Smooth muscle cell (in vitro differentiated cells): ENCODE measurements around the gene CASD1. TPM values are rescaled to one million over a fixed set of nuclear protein-coding genes. Genes with fewer than 3 reads are reported as not detected.

Source experiments
- DNase-seq: peaks from one replicate; lab custom pipeline; 2025; ENCODE audit not compliant: unreplicated experiment; lab: John Stamatoyannopoulos, UW
- H2AFZ ChIP-seq: fragments of 200-600 bp; sonication (generic); 2 replicates; pipeline ENCODE4 v1.6.0; 2016; ENCODE audit warnings: antibody characterized with exemption, low read depth, mild to moderate bottlenecking
- H3F3A ChIP-seq: fragments of 200-600 bp; sonication (generic); 2 replicates; pipeline ENCODE4 v1.6.0; 2017; ENCODE audit warnings: antibody characterized with exemption, low read depth
- H3K27ac ChIP-seq: fragments of 200-600 bp; sonication (generic); 2 replicates; pipeline ENCODE4 v1.5.1; 2016; ENCODE audit warnings: low read depth, mild to moderate bottlenecking
- H3K27me3 ChIP-seq: fragments of 200-600 bp; sonication (generic); 2 replicates; pipeline ENCODE4 v1.6.1; 2016; ENCODE audit warnings: low read depth, mild to moderate bottlenecking
- H3K36me3 ChIP-seq: fragments of 200-600 bp; sonication (generic); 2 replicates; pipeline ENCODE4 v1.5.1; 2016; ENCODE audit warnings: low read depth
- H3K4me1 ChIP-seq: fragments of 200-600 bp; sonication (generic); 2 replicates; pipeline ENCODE4 v1.5.1; 2016; ENCODE audit warnings: low read depth
- H3K4me2 ChIP-seq: fragments of 200-600 bp; sonication (generic); 2 replicates; pipeline ENCODE4 v1.6.0; 2016; ENCODE audit warnings: mild to moderate bottlenecking
- H3K4me3 ChIP-seq: fragments of 200-600 bp; sonication (generic); 2 replicates; pipeline ENCODE4 v1.5.1; 2016; ENCODE audit warnings: mild to moderate bottlenecking
- H3K79me2 ChIP-seq: fragments of 200-600 bp; sonication (generic); 2 replicates; pipeline ENCODE4 v1.6.0; 2016; ENCODE audit warnings: low read depth, mild to moderate bottlenecking
- H3K9ac ChIP-seq: fragments of 200-600 bp; sonication (generic); 2 replicates; pipeline ENCODE4 v1.6.0; 2016; ENCODE audit warnings: low read depth
- H3K9me3 ChIP-seq: fragments of 200-600 bp; sonication (generic); replicated peaks from 2 replicates; pipeline ENCODE4 v1.5.1; 2016; ENCODE audit warnings: low read depth
- H4K20me1 ChIP-seq: fragments of 200-600 bp; sonication (generic); 2 replicates; pipeline ENCODE4 v1.6.0; 2016; ENCODE audit warnings: low read depth
- WGBS: methylation state at CpG from one replicate; pipeline ENCODE4 v1.1.7; 2016; ENCODE audit warnings: low lambda C conversion rate; 5-methylcytosine and 5-hydroxymethylcytosine counted together
- polyA plus RNA-seq: library from polyadenylated mRNA; unstranded; fragments of >200 nt; fragmentation: Nextera tagmentation; extraction: Ambion mirVana; gene quantifications from 2 replicates; pipeline ENCODE4 v1.2.1, GENCODE V29; 2016
- small RNA-seq: library from RNA; depleted of rRNA; stranded (forward); fragments of <200 nt; gene quantifications from one replicate; pipeline ENCODE3, GENCODE V24; 2014
- total RNA-seq: library from RNA; depleted of rRNA; stranded (reverse); fragments of >200 nt; gene quantifications from 2 replicates; pipeline ENCODE4 v1.2.3, GENCODE V29; 2014
- TF ChIP-seq, protein P1 (sequence below): fragments of 200-600 bp; sonication (generic); IDR thresholded peaks from 2 replicates; pipeline ENCODE4 v1.5.1; 2017; ENCODE audit warnings: borderline replicate concordance, mild to moderate bottlenecking, antibody characterized with exemption; ENCODE audit not compliant: insufficient read depth, poor library complexity, severe bottlenecking

CASD1 gene
- total and polyA plus RNA-seq, 2 experiments from 2014 or later: 9.8 to 33.6 TPM

DNA sequence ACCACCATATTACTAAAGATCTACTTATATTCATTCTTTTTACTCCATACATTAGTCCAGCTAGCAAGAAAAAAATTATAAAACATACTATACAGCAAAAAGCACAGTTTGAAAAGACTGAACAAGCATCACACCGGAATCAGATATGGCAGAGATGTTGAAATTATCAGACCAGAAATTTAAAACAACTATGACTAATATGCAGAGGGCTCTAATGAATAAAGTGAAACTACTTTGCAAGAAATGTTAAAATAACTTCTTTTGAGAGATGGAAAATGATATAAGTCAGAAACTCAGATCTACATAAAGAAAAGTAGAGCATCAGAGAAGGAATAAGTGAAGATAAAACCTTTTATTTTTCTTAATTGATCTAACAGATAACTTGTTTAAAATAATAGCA is 95.4 kb downstream of the CASD1 start:
- no peak overlapping the region for H2AFZ ChIP-seq
- no peak overlapping the region for H3K4me2 ChIP-seq
- no peaks in the 10 kb centered on the region for H3K9me3 ChIP-seq
- 97% methylated on average over 1 of the region's 1 CpG for WGBS
- no peak for DNase-seq
- no peaks in the 10 kb centered on the region for H4K20me1 ChIP-seq
- H3K36me3 ChIP-seq: no peaks in the 10 kb centered on the region
- TF ChIP-seq, protein P1, sequence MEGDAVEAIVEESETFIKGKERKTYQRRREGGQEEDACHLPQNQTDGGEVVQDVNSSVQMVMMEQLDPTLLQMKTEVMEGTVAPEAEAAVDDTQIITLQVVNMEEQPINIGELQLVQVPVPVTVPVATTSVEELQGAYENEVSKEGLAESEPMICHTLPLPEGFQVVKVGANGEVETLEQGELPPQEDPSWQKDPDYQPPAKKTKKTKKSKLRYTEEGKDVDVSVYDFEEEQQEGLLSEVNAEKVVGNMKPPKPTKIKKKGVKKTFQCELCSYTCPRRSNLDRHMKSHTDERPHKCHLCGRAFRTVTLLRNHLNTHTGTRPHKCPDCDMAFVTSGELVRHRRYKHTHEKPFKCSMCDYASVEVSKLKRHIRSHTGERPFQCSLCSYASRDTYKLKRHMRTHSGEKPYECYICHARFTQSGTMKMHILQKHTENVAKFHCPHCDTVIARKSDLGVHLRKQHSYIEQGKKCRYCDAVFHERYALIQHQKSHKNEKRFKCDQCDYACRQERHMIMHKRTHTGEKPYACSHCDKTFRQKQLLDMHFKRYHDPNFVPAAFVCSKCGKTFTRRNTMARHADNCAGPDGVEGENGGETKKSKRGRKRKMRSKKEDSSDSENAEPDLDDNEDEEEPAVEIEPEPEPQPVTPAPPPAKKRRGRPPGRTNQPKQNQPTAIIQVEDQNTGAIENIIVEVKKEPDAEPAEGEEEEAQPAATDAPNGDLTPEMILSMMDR: no peak
- H3K79me2 ChIP-seq: no peaks in the 10 kb centered on the region
- no peak overlapping the region for H3K4me3 ChIP-seq
- no peak overlapping the region for H3K27ac ChIP-seq
- H3K9ac ChIP-seq: no peak overlapping the region
- no peaks in the 10 kb centered on the region for H3K27me3 ChIP-seq
- H3K4me1 ChIP-seq: peaks cover 18% of the 10 kb centered on the region
- no peaks in the 10 kb centered on the region for H3F3A ChIP-seq

Small RNA genes lying within 50 kb of the gene (small RNA-seq; reads per million reads assigned to genes)
- not detected for gene RNU6-1328P

Other genes starting within 250 kb of the CASD1 start
- gene COL1A2, start 114.9 kb upstream of the CASD1 start, total RNA-seq: 4,221 and 4,749 TPM in 2 replicates
- gene COL1A2, start 114.9 kb upstream of the CASD1 start, polyA plus RNA-seq: 7,069 and 10,006 TPM in 2 replicates
- 114 and 123 TPM in 2 replicates for gene SGCE, start 146.3 kb downstream of the CASD1 start, total RNA-seq
- 87.1 and 96.1 TPM in 2 replicates for gene SGCE, start 146.3 kb downstream of the CASD1 start, polyA plus RNA-seq